GM13977 (cell line): ENCODE results near the gene TRMT1L.

Source experiments
- DNase-seq: peaks from one replicate; pipeline ENCODE4 v3.0.0; 2012; ENCODE audit warnings: low spot score
- CTCF ChIP-seq: IDR thresholded peaks from 2 replicates; pipeline ENCODE4 v1.5.1; 2012; ENCODE audit warnings: mild to moderate bottlenecking, control low read depth; ENCODE audit not compliant: insufficient read depth; ENCODE audit errors: extremely low read depth, missing control alignments
- in situ Hi-C: fragments of 300-500 bp; cut with MboI; formaldehyde crosslinking; loops from one replicate; pipeline ENCODE4 v1.12.0; 2022; ENCODE audit warnings: low sequenced_read_pairs, low pct_unique_long_range_greater_than_20kb, mixed read lengths, inconsistent platforms; ENCODE audit not compliant: unreplicated experiment

Gene TRMT1L

DNA sequence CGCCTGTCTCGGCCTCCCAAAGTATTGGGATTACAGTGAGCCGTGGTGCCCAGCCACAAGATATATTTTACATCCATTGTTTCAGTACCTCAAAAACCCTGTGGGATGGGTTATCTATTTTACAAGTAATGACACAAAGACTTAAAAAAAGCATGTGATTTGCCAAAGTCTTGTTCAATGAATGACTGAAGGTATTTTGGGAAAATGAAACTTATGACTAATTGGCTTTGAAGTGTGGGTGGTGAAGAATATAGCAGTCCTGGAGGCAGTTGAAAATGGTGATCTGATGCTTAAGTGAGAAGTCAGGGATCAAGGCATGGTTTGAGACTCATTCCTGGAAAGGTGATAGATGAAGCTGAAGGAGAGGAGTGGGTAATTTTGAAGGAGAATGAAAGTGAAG is 3.2 kb upstream of the TRMT1L start:
- DNase-seq, result no peak
- no peak for TF ChIP-seq CTCF
- in situ Hi-C loops, result loop anchor here (25.0 kb wide), 1 partner anchor 348 kb away; no protein-coding TSS in a partner anchor

- in situ Hi-C loops, result loop anchor here (25.0 kb wide), 1 partner anchor 346 kb away; no protein-coding TSS in a partner anchor
- TF ChIP-seq CTCF, result no peak
- DNase-seq, result no peak
Measured at GRCh38 chr1:185158800-185159199, 2.0 kb upstream of the TRMT1L start.

- in situ Hi-C loops, result loop anchor here (25.0 kb wide), 1 partner anchor 346 kb away; no protein-coding TSS in a partner anchor
- no peak for TF ChIP-seq CTCF
Measured at GRCh38 chr1:185157599-185158412, 1.1 kb upstream of the TRMT1L start.

DNA sequence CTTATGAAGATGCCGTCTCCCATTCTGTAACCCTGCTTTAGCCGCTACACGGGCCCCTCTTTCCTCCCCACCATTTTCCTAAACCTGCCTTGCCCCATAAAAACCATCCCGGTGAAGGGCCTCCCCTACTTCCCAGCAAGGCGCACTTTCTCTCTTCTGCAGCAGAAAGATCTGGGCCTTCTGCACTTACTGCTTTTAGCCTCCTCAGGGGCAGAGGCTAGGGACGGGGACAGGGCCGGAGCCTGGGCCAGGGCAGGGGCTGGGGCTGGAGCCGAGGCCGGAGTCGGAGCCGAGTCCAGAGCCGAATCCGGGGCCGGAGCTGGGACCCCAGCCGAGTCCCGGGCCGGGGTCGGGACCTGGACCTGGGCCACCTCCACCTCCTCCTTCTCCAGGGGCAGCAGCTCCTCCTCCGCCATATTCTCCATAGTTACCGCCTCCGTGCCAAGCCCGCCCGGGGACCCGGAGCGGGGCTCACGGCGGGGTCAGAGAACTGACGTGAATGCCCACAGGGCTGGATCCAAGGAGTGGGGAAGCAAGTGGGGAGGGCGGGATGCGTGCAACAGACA is 382 bp downstream of the TRMT1L start:
- no peak for DNase-seq
- in situ Hi-C loops, result loop anchor here (25.0 kb wide), 1 partner anchor 344 kb away; no protein-coding TSS in a partner anchor
- TF ChIP-seq CTCF, result no peak

More at GRCh38 chr1:185157599-185158412, 1.1 kb upstream of the TRMT1L start:
- no peak for DNase-seq

DNA sequence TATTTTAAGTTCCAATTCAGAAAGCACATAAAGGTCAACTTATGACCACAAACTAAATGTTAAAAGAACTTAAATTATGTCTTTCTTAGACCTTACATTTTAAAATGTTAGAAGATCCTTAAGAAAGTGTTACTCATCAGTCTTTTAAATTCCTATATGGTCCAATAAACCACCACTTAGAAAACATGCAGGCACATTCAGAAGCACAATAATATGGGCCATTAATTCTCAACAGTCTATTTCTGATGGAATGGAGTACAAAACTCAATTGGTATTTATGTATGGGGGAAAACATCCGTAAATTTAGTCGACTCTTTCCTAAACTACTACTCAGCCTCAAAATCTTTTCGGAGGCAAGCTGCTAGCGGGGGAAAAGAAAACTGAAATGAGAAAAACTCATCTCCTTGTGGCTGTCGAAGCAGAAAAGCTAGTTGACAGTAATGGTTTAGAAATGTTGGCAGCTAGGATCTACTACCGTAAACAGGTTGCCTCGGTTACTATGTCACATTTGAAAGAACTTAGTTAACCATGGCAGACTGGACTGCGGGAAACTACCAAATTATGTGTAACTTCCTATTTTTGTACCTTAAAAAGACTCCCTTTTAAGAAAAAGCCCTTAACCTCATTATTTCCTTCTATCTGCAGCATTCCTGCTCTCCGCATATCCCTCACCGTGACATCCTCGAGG is 1.0 kb downstream of the TRMT1L start:
- no peak for DNase-seq
- TF ChIP-seq CTCF, result no peak

DNA sequence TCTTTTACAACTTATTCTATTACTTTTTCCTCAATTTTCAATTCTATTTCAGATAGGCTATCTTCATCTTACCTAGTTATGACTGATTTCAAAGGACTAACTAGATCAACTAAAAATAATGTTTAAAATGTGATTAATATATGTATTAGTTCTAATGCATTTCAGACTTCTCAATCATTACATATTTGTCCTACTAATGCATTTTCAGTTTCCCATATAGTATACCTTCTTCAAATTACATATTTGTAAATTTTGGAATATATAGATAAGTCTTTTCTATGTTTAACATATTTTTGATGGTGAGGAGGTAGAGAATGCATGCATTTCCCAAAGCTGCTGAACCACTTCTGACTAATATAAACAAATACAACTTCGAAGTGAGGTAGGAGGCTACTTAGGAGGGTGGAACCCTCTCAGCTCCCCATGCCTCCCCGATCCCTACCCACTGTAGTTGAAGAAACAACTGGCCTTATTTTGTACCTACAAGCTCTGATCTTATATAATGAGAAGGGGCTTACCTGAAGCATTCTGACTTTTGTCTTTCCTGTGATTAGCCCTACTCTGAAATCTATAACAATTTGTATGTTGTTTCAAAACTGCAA is 1.7 kb downstream of the TRMT1L start:
- no peak for TF ChIP-seq CTCF
- in situ Hi-C loops, result loop anchor here (25.0 kb wide), 1 partner anchor 343 kb away; no protein-coding TSS in a partner anchor
- DNase-seq, result no peak

More for the DNA sequence above, 1.0 kb downstream of the TRMT1L start:
- in situ Hi-C loops, result loop anchor here (25.0 kb wide), 1 partner anchor 343 kb away; no protein-coding TSS in a partner anchor
